ENCODE measurements around the gene TMEM198.

DNA sequence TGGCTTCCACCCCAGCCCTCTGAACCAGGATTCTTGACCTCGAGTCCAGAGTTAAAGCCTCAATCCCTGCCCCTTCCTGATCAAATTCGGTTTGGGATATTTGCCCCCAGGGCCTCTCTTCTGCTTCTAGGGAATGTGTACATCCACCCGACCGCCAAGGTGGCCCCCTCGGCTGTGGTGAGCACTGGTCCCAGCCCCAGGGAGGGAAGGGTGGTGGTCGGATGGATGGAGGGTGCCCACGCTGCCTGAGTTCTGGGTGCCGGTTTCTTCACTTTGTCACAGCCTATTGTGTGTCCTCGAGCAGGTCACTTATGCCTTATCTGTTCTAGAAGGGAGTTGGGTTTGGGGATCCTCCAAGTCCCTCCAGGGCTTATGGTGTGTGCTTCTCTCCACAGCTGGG lies 38.2 kb upstream of the TMEM198 start:
- TF ChIP-seq FOXK2 (IDR thresholded peaks at IDR 0.05): no peak
- TF ChIP-seq TARDBP (IDR thresholded peaks at IDR 0.05): no peak
- no peak for TF ChIP-seq NFRKB (IDR thresholded peaks at IDR 0.05)
- no peak for TF ChIP-seq L3MBTL2 (conservative IDR thresholded peaks at IDR 0.05)
- TF ChIP-seq ZNF384 (IDR thresholded peaks at IDR 0.05): no peak
- TF ChIP-seq ELF4 (IDR thresholded peaks at IDR 0.05): no peak
- no peak for TF ChIP-seq SUZ12 (IDR thresholded peaks at IDR 0.05)
- no peak for TF ChIP-seq FOXM1 (IDR thresholded peaks at IDR 0.05; ENCODE audit: borderline replicate concordance)
- TF ChIP-seq FOXA1 (IDR thresholded peaks at IDR 0.05): no peak
- no peak for TF ChIP-seq SP1 (IDR thresholded peaks at IDR 0.05)
- TF ChIP-seq BHLHE40 (IDR thresholded peaks at IDR 0.05; ENCODE audit: borderline replicate concordance): no peak
- no peak for TF ChIP-seq ARNT (IDR thresholded peaks at IDR 0.05)
- no peak for TF ChIP-seq LEF1 (IDR thresholded peaks at IDR 0.05; ENCODE audit: borderline replicate concordance)
- no peak for TF ChIP-seq HDGF (IDR thresholded peaks at IDR 0.05; ENCODE audit: borderline replicate concordance)

Measured in HEK293T (cell line).